Measurements from ENCODE around the gene RMI2.

Gene RMI2

GRCh38 chr16:11386054-11386680, 40.9 kb downstream of the RMI2 start:
- CTCF ChIA-PET = interaction anchor here (2.1 to 2.5 kb wide), 2 partner anchors 11 to 15 kb away, joined by 7 to 8 read pairs; no protein-coding TSS in a partner anchor
- POLR2A ChIA-PET = no interaction called here
- no peak for DNase-seq (ENCODE audit: extremely low spot score)
- no peak for TF ChIP-seq TARDBP (IDR thresholded peaks at IDR 0.05)
- no peak for TF ChIP-seq ARNT (IDR thresholded peaks at IDR 0.05)
- TF ChIP-seq HDGF (IDR thresholded peaks at IDR 0.05; ENCODE audit: borderline replicate concordance) = no peak
- TF ChIP-seq FOXM1 (IDR thresholded peaks at IDR 0.05; ENCODE audit: borderline replicate concordance) = no peak
- no peak for TF ChIP-seq BHLHE40 (IDR thresholded peaks at IDR 0.05; ENCODE audit: borderline replicate concordance)
- no peak for TF ChIP-seq FOXK2 (IDR thresholded peaks at IDR 0.05)
- TF ChIP-seq SUZ12 (IDR thresholded peaks at IDR 0.05) = no peak

- ChIA-PET CTCF (interaction anchor here (0.8 to 2.5 kb wide), 6 partner anchors 10 to 403 kb away, joined by 3 to 8 read pairs (median 6); partner anchors contain the start of gene PRM3), POLR2A (interaction anchor here (1.5 kb wide), 1 partner anchor 9 kb away, joined by 5 read pairs; no protein-coding TSS in a partner anchor)
- peak; percentile 79 for DNase-seq (ENCODE audit: extremely low spot score)
- no peak for TF ChIP-seq NFRKB (IDR thresholded peaks at IDR 0.05)
- TF ChIP-seq FOXA1 (IDR thresholded peaks at IDR 0.05) = no peak
- no peak for TF ChIP-seq HDGF (IDR thresholded peaks at IDR 0.05; ENCODE audit: borderline replicate concordance)
- TF ChIP-seq ELF4 (IDR thresholded peaks at IDR 0.05) = no peak
- no peak for TF ChIP-seq TARDBP (IDR thresholded peaks at IDR 0.05)
- TF ChIP-seq FOXK2 (IDR thresholded peaks at IDR 0.05) = no peak
- TF ChIP-seq SUZ12 (IDR thresholded peaks at IDR 0.05) = no peak
- TF ChIP-seq SP1 (IDR thresholded peaks at IDR 0.05) = no peak
- TF ChIP-seq ZNF384 (IDR thresholded peaks at IDR 0.05) = no peak
- no peak for TF ChIP-seq BHLHE40 (IDR thresholded peaks at IDR 0.05; ENCODE audit: borderline replicate concordance)
- no peak for TF ChIP-seq LEF1 (IDR thresholded peaks at IDR 0.05; ENCODE audit: borderline replicate concordance)
- TF ChIP-seq PKNOX1 (IDR thresholded peaks at IDR 0.05) = no peak
- no peak for TF ChIP-seq CTBP1 (IDR thresholded peaks at IDR 0.05; ENCODE audit: borderline replicate concordance)
- TF ChIP-seq FOXM1 (IDR thresholded peaks at IDR 0.05; ENCODE audit: borderline replicate concordance) = no peak
- no peak for TF ChIP-seq ARNT (IDR thresholded peaks at IDR 0.05)
- no peak for TF ChIP-seq L3MBTL2 (conservative IDR thresholded peaks at IDR 0.05)
These were observed 41.7 kb downstream of the RMI2 start for GRCh38 chr16:11386791-11387546.

GRCh38 chr16:11389083-11389482, 43.8 kb downstream of the RMI2 start:
- TF ChIP-seq L3MBTL2 (conservative IDR thresholded peaks at IDR 0.05) (no peak), PKNOX1 (IDR thresholded peaks at IDR 0.05) (no peak), HDGF (IDR thresholded peaks at IDR 0.05; ENCODE audit: borderline replicate concordance) (no peak), ZNF384 (IDR thresholded peaks at IDR 0.05) (no peak), TARDBP (IDR thresholded peaks at IDR 0.05) (no peak), CTBP1 (IDR thresholded peaks at IDR 0.05; ENCODE audit: borderline replicate concordance) (no peak)
- POLR2A ChIA-PET = no interaction called here
- DNase-seq (ENCODE audit: extremely low spot score) = no peak
- CTCF ChIA-PET = interaction anchor here (1.1 to 1.2 kb wide), 2 partner anchors 17 to 18 kb away, joined by 3 to 5 read pairs; no protein-coding TSS in a partner anchor

GRCh38 chr16:11389631-11390565, 44.6 kb downstream of the RMI2 start:
- ChIA-PET CTCF (interaction anchor here (1.1 kb wide), 1 partner anchor 18 kb away, joined by 3 read pairs; no protein-coding TSS in a partner anchor), POLR2A (no interaction called here)
- TF ChIP-seq TARDBP (IDR thresholded peaks at IDR 0.05) (no peak), ELF4 (IDR thresholded peaks at IDR 0.05) (no peak), PKNOX1 (IDR thresholded peaks at IDR 0.05) (no peak), BHLHE40 (IDR thresholded peaks at IDR 0.05; ENCODE audit: borderline replicate concordance) (no peak), FOXA1 (IDR thresholded peaks at IDR 0.05) (no peak), SUZ12 (IDR thresholded peaks at IDR 0.05) (no peak), CTBP1 (IDR thresholded peaks at IDR 0.05; ENCODE audit: borderline replicate concordance) (no peak), NFRKB (IDR thresholded peaks at IDR 0.05) (no peak), HDGF (IDR thresholded peaks at IDR 0.05; ENCODE audit: borderline replicate concordance) (no peak), FOXK2 (IDR thresholded peaks at IDR 0.05) (no peak), LEF1 (IDR thresholded peaks at IDR 0.05; ENCODE audit: borderline replicate concordance) (no peak), ARNT (IDR thresholded peaks at IDR 0.05) (no peak), ZNF384 (IDR thresholded peaks at IDR 0.05) (no peak), L3MBTL2 (conservative IDR thresholded peaks at IDR 0.05) (no peak), SP1 (IDR thresholded peaks at IDR 0.05) (no peak), FOXM1 (IDR thresholded peaks at IDR 0.05; ENCODE audit: borderline replicate concordance) (no peak)
- DNase-seq (ENCODE audit: extremely low spot score) = no peak

All from HEK293T (cell line).